Activated CD4-positive, alpha-beta T cell treated with anti-CD3 and anti-CD28 coated beads, Interleukin-2, amount 50 U/mL, for 24 hours (primary cell): ENCODE measurements around the gene PDGFD.

Experiments used
- DNase-seq, 2 donors: peaks; one replicate each; pipeline ENCODE4 v3.0.0-alpha.2; 2020; ENCODE audit warnings: low read depth in 1 of 2, low spot score in 1 of 2

The PDGFD gene

DNA sequence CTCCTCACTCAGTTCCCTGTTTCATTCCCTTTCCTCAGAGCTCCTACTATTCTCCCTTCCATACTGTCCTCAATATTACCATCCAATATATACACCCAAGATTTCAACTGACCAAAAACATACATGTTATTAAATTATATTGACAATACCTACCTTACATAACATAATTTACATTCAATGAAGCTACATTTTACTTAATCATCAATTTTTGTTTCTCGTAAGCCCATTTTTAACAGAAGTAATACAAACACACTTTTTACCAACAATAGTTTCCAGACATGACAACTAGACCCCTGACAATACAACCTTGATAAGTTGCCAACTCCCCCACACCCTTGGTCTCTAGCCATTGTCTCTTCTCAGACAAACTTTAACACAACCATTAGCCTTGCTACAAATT, 273.3 kb downstream of the PDGFD start:
- no peak for DNase-seq

DNA sequence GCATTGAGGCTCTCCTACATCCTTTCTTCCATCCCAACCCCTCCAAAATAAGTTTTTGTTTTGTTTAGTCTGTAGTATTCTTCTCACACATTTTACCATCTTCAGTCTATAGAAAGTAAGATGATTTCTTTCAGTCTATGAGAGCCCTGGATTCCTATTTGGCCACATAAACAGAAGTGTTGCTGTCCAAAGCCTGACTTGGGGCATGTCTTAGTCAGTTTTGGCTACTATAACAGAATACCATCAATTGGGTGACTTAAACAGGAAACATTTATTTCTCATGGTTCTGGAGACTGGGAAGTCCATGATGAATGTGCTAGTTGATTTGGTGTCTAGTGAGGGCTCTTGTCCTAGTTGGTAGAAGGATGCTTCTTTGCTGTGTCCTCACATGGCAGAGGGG, 274.3 kb downstream of the PDGFD start:
- no peak for DNase-seq

DNA sequence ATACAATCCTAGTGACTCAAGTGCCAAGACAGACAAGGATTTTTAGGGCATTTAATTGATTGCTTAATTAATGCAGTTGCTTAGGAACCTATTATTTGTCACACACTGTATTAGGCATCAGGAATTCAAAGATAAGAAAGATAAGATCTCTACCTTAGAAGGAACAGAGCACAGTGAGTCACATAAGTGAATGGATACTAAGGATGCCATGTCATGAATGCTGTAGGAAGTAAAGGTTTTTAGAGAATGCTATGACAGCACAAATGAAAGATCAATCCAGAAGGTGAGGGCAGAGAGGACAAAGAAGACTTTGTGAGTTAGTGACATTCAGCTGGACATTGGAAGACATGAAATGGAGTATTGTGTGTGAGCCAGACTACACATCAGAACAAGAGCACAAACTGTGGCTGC, 275.4 kb downstream of the PDGFD start:
- no peak for DNase-seq

DNA sequence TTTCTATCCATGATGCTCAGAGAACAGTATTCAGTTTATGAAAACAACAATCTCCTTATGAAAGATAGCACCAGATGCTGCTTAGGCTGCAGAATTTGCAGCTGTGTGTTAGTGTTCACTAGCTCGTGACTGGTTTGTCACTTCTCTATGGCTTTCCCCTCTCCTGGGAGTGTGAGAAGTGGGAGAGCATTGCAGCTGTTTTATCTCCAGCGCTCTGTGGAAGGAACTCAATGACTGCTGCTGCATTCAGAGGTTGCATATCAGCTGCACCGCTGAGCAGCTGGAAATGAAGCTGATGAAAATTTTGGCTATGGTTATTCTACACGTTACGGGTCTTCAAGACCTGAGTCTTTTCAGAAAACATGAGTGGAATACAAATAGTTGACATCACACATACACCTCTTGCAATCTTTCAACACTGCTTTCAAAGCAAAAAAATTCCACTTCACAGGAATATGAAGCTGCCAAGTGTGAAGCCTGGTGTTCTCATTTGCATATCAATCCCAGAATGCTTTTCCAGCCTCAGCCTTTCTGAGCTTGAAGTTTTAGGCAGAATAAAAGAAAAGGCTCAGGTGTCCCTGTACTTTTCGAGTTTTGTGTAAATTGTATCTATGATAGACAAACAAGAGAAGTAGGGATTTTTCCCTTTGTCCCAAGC, 276.8 kb downstream of the PDGFD start:
- DNase-seq = no peak

DNA sequence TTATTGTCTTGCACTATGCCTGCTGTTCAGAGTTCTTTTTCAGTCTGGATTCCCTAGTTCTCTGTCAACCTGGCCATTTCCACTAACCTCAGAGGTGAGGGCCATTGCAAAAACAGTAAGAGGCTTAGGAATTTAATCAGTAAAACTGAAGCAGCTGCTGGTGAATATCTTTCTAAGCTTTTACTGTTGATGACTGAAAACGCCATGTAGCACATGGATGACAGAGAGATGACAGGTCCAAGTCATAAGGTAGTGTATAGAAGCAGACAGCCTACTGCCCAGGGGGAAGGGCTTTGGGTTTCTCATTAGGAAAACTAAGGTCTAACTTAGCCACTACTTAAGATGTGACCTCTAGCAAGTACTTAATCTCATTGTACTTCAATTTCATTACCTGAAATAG, 280.1 kb downstream of the PDGFD start:
- no peak for DNase-seq

DNA sequence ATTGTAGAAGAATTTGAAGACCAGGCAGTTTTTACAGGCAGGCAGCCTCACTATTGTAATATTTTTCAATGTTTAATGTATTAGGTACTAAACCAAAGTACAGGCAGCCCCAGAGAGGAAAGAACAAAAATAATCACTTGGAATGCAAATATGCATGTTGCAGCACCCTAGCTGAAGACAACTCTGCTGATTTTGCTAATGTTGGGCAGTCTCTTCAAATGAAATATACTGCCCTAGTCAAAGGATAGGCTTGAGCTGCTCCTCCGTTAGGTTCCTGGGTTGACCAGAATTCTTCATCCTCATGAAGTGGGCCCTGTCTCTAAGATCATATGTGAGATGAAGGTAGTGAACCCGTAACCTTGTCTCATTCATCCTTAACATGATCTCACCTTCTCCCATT, 280.7 kb downstream of the PDGFD start:
- DNase-seq = no peak

DNA sequence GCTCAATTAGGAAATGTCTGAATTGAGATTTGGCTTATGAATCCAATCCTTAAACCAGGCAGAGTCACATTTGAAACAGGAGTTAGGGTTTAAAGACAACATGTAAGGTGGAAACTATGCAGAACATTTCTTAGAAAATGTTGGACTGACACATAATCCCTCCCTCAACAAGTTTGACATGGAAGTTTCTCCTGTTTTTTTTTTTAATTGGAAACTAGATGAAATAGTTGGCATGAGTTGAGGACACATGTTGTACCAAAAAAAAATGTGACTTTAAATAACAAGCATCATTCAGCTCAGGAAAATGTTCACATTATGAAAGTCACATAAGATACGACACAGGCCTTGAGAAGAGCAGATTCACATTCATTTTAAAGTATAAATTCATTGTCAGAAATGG, 282.4 kb downstream of the PDGFD start:
- DNase-seq = no peak

DNA sequence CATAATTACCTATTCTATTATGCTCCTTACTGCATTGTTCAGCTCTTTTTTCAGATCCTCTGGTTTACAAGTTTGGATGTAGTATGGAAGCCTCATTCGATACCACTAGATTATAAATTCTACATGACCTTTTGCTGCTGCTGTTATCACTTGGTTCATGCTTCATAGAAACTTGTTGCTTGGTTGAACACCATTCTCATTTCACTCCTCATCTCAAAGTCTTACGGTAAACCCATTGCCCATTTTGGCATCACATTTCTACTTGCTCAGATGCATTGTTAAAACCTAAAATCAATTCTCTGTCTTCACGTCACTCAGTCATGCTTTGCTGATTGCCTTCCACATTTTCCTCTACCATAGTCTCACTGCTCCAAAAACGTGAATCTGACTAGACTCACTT, 283.0 kb downstream of the PDGFD start:
- no peak for DNase-seq

GRCh38 chr11:103878646-103879045, 285.3 kb downstream of the PDGFD start:
- DNase-seq = no peak

GRCh38 chr11:103877221-103877620, 286.7 kb downstream of the PDGFD start:
- no peak for DNase-seq

DNA sequence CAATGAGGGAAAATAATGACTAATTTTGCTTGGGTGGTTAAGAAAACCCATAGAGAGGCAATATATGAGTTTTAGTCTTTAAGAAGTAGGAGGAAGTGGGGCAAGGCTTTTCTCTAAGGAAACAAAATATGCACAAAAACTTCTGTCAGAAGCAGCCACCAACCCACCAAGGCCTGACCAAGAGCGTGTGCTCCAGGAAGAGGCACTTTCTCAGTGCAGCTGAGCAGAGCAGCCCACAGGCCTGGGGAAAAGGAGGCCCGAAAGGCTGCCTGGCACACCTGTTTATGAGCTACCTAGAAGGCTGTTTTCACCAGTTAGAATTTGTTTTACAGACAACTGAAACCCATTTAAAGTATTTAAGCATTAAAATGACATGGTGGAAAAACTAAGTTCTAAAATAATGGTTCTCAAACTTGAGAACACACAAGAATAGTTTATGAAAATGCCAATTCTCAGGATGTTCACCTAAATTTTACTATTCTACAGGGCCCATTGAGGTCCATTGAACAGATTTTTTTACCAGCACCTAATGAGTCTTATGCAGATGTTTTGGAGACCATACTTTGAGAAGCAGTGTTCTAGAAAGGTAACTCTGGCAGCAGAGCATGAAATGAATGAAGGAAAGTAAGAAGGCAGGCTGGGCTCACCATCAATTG, 288.0 kb downstream of the PDGFD start:
- DNase-seq = no peak

- no peak for DNase-seq
Observed at GRCh38 chr11:103872748-103873147, 291.2 kb downstream of the PDGFD start.

DNA sequence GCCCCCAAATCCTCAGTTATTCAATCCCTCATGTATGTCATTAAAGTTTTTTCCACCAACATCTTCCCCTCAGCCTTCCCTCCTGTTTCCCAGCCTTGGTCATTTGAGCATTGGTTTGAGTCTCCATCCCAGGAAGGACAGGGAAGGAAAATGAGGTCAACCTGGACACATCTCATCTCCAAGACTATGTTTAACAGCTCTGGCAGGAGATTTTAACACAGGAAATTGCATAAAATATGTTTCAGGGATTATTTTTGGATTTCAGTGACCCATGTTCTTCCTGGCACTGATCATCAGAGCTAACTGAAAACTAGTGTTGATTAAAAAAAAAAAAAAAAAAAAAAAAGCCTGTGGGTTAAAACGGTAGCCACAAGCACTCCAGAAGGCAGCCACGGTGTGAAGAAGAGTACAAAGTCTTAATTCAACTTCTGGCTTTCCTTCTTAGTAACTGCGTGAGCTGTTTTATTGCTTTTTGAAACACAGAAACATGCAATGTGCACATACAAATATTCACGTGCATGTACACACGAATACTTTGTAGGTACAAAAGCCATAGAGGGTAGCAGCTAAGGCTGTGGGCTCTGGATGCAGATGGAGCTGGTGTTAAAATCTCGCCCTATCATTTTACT, 291.9 kb downstream of the PDGFD start:
- DNase-seq = no peak

DNA sequence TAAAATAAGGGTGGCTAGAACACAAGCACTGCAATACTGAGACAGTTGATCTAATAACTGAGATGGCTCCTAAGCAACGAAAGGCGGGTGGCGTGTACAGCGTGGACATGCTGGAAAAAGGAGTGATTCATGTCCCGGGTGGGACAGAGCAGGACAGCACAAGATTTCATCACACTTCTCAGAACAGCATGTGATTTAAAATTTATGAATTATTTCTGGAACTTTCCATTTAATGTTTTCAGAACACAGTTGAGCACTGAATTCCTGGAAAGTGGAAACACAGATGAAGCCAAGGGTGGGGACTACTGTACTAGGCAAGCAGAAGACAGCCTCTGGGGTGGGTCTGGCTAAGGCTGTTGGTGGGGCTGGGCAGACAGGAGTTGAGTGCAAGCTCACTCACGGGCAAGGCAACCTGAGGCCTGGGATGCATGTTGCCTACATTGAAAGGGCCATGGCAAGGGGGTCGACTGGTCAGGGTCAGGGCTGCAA, 293.1 kb downstream of the PDGFD start:
- no peak for DNase-seq

DNA sequence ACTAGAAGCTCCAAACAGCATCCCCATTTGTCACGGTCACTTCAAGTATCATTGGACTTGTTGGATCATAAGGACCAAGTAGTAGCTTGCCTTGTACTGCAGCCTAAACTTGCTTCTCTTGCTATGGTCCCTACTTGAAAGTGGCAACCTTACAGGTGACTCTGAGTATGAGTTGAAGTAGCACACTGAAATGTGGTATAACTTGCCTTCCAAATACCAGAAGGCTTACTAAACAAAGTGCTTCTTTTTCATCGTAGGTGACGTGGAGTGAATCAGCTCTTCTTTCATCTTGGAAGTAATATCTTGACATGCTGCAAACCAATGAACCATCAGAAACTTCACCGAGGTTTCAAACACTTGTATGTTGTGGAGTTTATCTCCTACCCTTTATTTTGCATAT, 296.5 kb downstream of the PDGFD start:
- DNase-seq = no peak

GRCh38 chr11:103863497-103863896, 300.4 kb downstream of the PDGFD start:
- DNase-seq = no peak

DNA sequence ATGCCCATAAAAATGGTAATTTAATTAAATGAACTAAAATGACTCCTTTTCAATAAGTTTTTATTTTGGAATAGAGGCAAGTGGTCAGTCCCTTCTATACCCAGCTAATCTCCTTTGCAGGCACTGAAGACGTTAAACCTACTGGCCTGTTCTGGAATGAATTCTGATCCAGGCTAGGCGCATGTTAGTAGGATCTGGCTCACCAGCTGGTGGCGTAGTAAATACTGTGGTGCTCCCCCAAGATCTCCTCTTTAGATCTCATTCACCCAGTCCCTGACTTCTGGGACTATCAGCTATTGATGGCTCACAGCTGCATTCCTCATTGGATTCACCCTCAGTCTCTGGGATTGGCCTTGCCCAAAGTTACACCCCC, 301.2 kb downstream of the PDGFD start:
- no peak for DNase-seq

GRCh38 chr11:103862094-103862801, 301.7 kb downstream of the PDGFD start:
- no peak for DNase-seq
